SK-N-SH (cell line): ENCODE data around the gene PEX7. TPM values are rescaled to one million over a fixed set of nuclear protein-coding genes. Genes with fewer than 3 reads are reported as not detected.

Experiments used
- CTCF ChIA-PET: fragments of 300-600, 350-600 bp; formaldehyde crosslinking; extraction: SDS; loops from one replicate; lab custom pipeline; 2021; lab: Yijun Ruan, JAX
- POLR2A ChIA-PET: fragments of 350-600 bp; sonication (Branson Sonifier 250); formaldehyde crosslinking; extraction: SDS; loops from one replicate; lab custom pipeline; 2020; ENCODE audit warnings: antibody characterized with exemption, inconsistent platforms; lab: Yijun Ruan, JAX
- DNase-seq: peaks from one replicate; pipeline ENCODE4 v3.0.0; 2012
- H2AFZ ChIP-seq: fragments of 200-600 bp; sonication (generic); 2 replicates; pipeline ENCODE4 v1.8.1; 2016; ENCODE audit warnings: antibody characterized with exemption, mild to moderate bottlenecking, low read depth
- H3F3A ChIP-seq: fragments of 200-600 bp; sonication (generic); replicated peaks from 2 replicates; pipeline ENCODE3; 2016; ENCODE audit warnings: antibody characterized with exemption, mild to moderate bottlenecking; ENCODE audit not compliant: insufficient read depth
- H3K27ac ChIP-seq, 2 experiments: fragments of 200-500 bp in 1 of 2; fragments of 200-600 bp in 1 of 2; sonication (Bioruptor generic) in 1 of 2; sonication (generic), shearing (Covaris generic) in 1 of 2; 2 replicates each; pipeline versions ENCODE4 v1.5.1 to v1.6.1; 2014 to 2016; ENCODE audit warnings: low read depth in 2 of 2, inconsistent platforms in 1 of 2, low read length in 1 of 2, mild to moderate bottlenecking in 1 of 2, mixed read lengths in 1 of 2
- H3K27me3 ChIP-seq: fragments of 200-600 bp; sonication (generic), shearing (Covaris generic); 2 replicates; pipeline ENCODE4 v1.6.1; 2016; ENCODE audit warnings: mixed run types; ENCODE audit not compliant: insufficient read depth
- H3K36me3 ChIP-seq, 2 experiments: fragments of 200-500 bp in 1 of 2; fragments of 200-600 bp in 1 of 2; sonication (Bioruptor generic) in 1 of 2; sonication (generic) in 1 of 2; replicated peaks in 1 of 2; 2 replicates each; pipeline versions ENCODE3 to v1.5.1; 2014 to 2016; ENCODE audit warnings: low read length in 1 of 2, mild to moderate bottlenecking in 1 of 2; ENCODE audit not compliant: insufficient read depth in 2 of 2, control insufficient read depth in 1 of 2
- H3K4me1 ChIP-seq, 2 experiments: fragments of 200-500 bp in 1 of 2; fragments of 200-600 bp in 1 of 2; sonication (Bioruptor generic) in 1 of 2; sonication (generic), shearing (Covaris generic) in 1 of 2; 2 replicates each; pipeline versions ENCODE4 v1.5.1 to v1.6.1; 2014 to 2016; ENCODE audit warnings: low read depth in 1 of 2, low read length in 1 of 2, mixed run types in 1 of 2; ENCODE audit not compliant: insufficient read depth in 2 of 2, control insufficient read depth in 1 of 2
- H3K4me2 ChIP-seq: fragments of 200-600 bp; sonication (generic), shearing (Covaris generic); 2 replicates; pipeline ENCODE4 v1.6.1; 2017; ENCODE audit warnings: mixed run types
- H3K4me3 ChIP-seq, 2 experiments: fragments of 200-500 bp in 1 of 2; fragments of 200-600 bp in 1 of 2; sonication (Bioruptor generic) in 1 of 2; sonication (generic), shearing (Covaris generic) in 1 of 2; 2 replicates each; pipeline versions ENCODE4 v1.5.1 to v1.8.1; 2014 to 2016; ENCODE audit warnings: low read depth in 2 of 2, inconsistent platforms in 1 of 2, low read length in 1 of 2, mild to moderate bottlenecking in 1 of 2, mixed read lengths in 1 of 2, moderate library complexity in 1 of 2
- H3K79me2 ChIP-seq: fragments of 200-600 bp; sonication (generic); 2 replicates; pipeline ENCODE4 v1.8.1; 2017; ENCODE audit warnings: mild to moderate bottlenecking; ENCODE audit not compliant: insufficient read depth
- H3K9ac ChIP-seq: fragments of 200-600 bp; sonication (generic); 2 replicates; pipeline ENCODE4 v1.6.1; 2017; ENCODE audit warnings: mixed run types
- H3K9me2 ChIP-seq: fragments of 200-600 bp; sonication (generic); 2 replicates; pipeline ENCODE4 v1.6.1; 2017; ENCODE audit warnings: mixed run types
- H3K9me3 ChIP-seq: fragments of 200-600 bp; sonication (generic); 2 replicates; pipeline ENCODE4 v1.6.1; 2017; ENCODE audit warnings: mixed run types, mild to moderate bottlenecking, moderate library complexity
- H4K20me1 ChIP-seq: fragments of 200-600 bp; sonication (generic); 2 replicates; pipeline ENCODE4 v1.6.1; 2017; ENCODE audit warnings: mild to moderate bottlenecking, mixed run types; ENCODE audit not compliant: insufficient read depth
- EP300 ChIP-seq, 2 experiments: IDR thresholded peaks; 2 replicates each; pipeline versions ENCODE4 v1.4.0 to v1.6.1; 2012; ENCODE audit warnings: borderline replicate concordance in 1 of 2, low read depth in 1 of 2, low read length in 1 of 2
- FOSL2 ChIP-seq: IDR thresholded peaks from 2 replicates; pipeline ENCODE4 v1.4.0; 2012; ENCODE audit warnings: low read depth, mild to moderate bottlenecking, moderate library complexity, borderline replicate concordance
- IRF3 ChIP-seq: fragments of 150-350 bp; IDR thresholded peaks from 2 replicates; pipeline ENCODE4 v1.6.1; 2016; ENCODE audit warnings: mild to moderate bottlenecking, low read depth, low read length
- JUND ChIP-seq: IDR thresholded peaks from 2 replicates; pipeline ENCODE4 v1.4.0; 2012
- MAX ChIP-seq: IDR thresholded peaks from 2 replicates; pipeline ENCODE4 v1.4.0; 2012; ENCODE audit warnings: low read depth
- MEF2A ChIP-seq: IDR thresholded peaks from 2 replicates; pipeline ENCODE4 v1.4.0; 2012; ENCODE audit warnings: low read depth, borderline replicate concordance
- MXI1 ChIP-seq: IDR thresholded peaks from 2 replicates; pipeline ENCODE4 v1.6.1; 2012; ENCODE audit warnings: mild to moderate bottlenecking, low read depth, low read length, improper control_type of control experiment
- NFIC ChIP-seq: IDR thresholded peaks from 2 replicates; pipeline ENCODE4 v1.4.0; 2012; ENCODE audit warnings: borderline replicate concordance
- NRF1 ChIP-seq: IDR thresholded peaks from 2 replicates; pipeline ENCODE4 v1.6.1; 2012; ENCODE audit warnings: low read depth, mild to moderate bottlenecking, low read length
- PBX3 ChIP-seq: IDR thresholded peaks from 2 replicates; pipeline ENCODE4; 2012
- POLR2AphosphoS5 ChIP-seq: IDR thresholded peaks from 2 replicates; pipeline ENCODE4 v1.6.1; 2012; ENCODE audit warnings: low read depth, low read length
- TAF1 ChIP-seq: IDR thresholded peaks from 2 replicates; pipeline ENCODE4 v1.6.1; 2012; ENCODE audit warnings: low read depth, mild to moderate bottlenecking, low read length, moderate library complexity, borderline replicate concordance
- TCF12 ChIP-seq: IDR thresholded peaks from 2 replicates; pipeline ENCODE4 v1.4.0; 2012
- USF1 ChIP-seq: IDR thresholded peaks from 2 replicates; pipeline ENCODE4 v1.4.0; 2012; ENCODE audit warnings: low read depth, borderline replicate concordance
- ZBTB33 ChIP-seq: IDR thresholded peaks from 2 replicates; pipeline ENCODE4 v1.4.0; 2012; ENCODE audit warnings: low read depth, borderline replicate concordance
- WGBS: methylation state at CpG from one replicate; pipeline ENCODE4 v1.1.6; 2017; ENCODE audit warnings: low lambda C conversion rate; 5-methylcytosine and 5-hydroxymethylcytosine counted together
- polyA plus RNA-seq, 3 experiments: library from polyadenylated mRNA; depleted of rRNA; stranded (reverse); fragments of >200 nt; gene quantifications; 2 replicates each; pipeline ENCODE4 v1.2.3, GENCODE V29; 2012

The PEX7 gene
- polyA plus RNA-seq, 1 of the 3 experiments (the other 2 are of a cell fraction), result 10.8 TPM

GRCh38 chr6:136773473-136773796 is 49.0 kb upstream of the PEX7 start:
- Histone ChIP-seq H3F3A (peaks cover 6% of the 10 kb centered on the region), H3K4me2 (no peak overlapping the region)
- CTCF ChIA-PET, result interaction anchor here (0.6 to 3.9 kb wide), 3 partner anchors 10 to 130 kb away, joined by 3 to 18 read pairs (median 9); partner anchors contain the start of gene MAP3K5
- TF ChIP-seq FOSL2 (no peak), MAX (no peak), POLR2AphosphoS5 (no peak)
- TF ChIP-seq, all 33 proteins: peak for 0
- H3K4me1 ChIP-seq, result peaks cover 0 to 13% of the 10 kb centered on the region in 2 experiments
- no peak overlapping the region for H3K4me3 ChIP-seq
- no peaks in the 10 kb centered on the region for H3K27me3 ChIP-seq
- no peaks in the 10 kb centered on the region for H4K20me1 ChIP-seq
- H3K9me3 ChIP-seq, result no peaks in the 10 kb centered on the region
- no peak overlapping the region for H3K9ac ChIP-seq
- POLR2A ChIA-PET, result no interaction called here
- no peak for DNase-seq
- H3K9me2 ChIP-seq, result no peaks in the 10 kb centered on the region
- peaks cover 39% of the 10 kb centered on the region for H3K79me2 ChIP-seq
- no peak overlapping the region for H3K27ac ChIP-seq
- WGBS, result 96% methylated on average over 4 of the region's 4 CpGs
- no peak overlapping the region for H2AFZ ChIP-seq
- H3K36me3 ChIP-seq, result no peaks in the 10 kb centered on the region

GRCh38 chr6:136774228-136775041 is 48.0 kb upstream of the PEX7 start:
- Histone ChIP-seq H3K9me2 (no peaks in the 10 kb centered on the region), H2AFZ (no peak overlapping the region; the same call in 1 of the 2 replicates), H3K79me2 (peaks cover 44% of the 10 kb centered on the region), H4K20me1 (no peaks in the 10 kb centered on the region), H3K9ac (no peak overlapping the region), H3K9me3 (no peaks in the 10 kb centered on the region), H3K27ac (peak overlapping the region in 1 of 2 experiments; percentile 36; a peak in 2 of 4 replicates), H3F3A (peaks cover 6% of the 10 kb centered on the region), H3K27me3 (no peaks in the 10 kb centered on the region), H3K36me3 (no peaks in the 10 kb centered on the region), H3K4me2 (peak overlapping the region; percentile 28; the same call in 1 of the 2 replicates), H3K4me3 (no peak overlapping the region), H3K4me1 (peaks cover 0 to 13% of the 10 kb centered on the region in 2 experiments)
- ChIA-PET CTCF (interaction anchor here (0.6 to 3.9 kb wide), 3 partner anchors 11 to 131 kb away, joined by 3 to 18 read pairs (median 9); partner anchors contain the start of gene MAP3K5), POLR2A (no interaction called here)
- WGBS, result 71% methylated on average over 6 of the region's 6 CpGs
- no peak for DNase-seq
- TF ChIP-seq EP300 (IDR thresholded peaks at IDR 0.05; ENCODE audit: borderline replicate concordance in 1 of 2, low read depth in 1 of 2, low read length in 1 of 2), result no peak
- no peak for TF ChIP-seq USF1
- no peak for TF ChIP-seq TAF1
- TF ChIP-seq PBX3, result peak; percentile 53; the same call in 1 of the 2 replicates
- no peak for TF ChIP-seq NRF1
- TF ChIP-seq NFIC, result no peak
- TF ChIP-seq TCF12, result no peak
- no peak for TF ChIP-seq FOSL2
- TF ChIP-seq ZBTB33, result no peak
- TF ChIP-seq MEF2A, result 0 out of 2 replicates have a peak, but pooled peaks have one; percentile 1
- no peak for TF ChIP-seq IRF3
- TF ChIP-seq JUND, result no peak
- TF ChIP-seq MXI1, result no peak
